ENCODE data around the gene TARBP2. TPM values are rescaled to one million over a fixed set of nuclear protein-coding genes. Genes with fewer than 3 reads are reported as not detected.
A peak's percentile ranks its signal among the peaks of the same experiment; 100 is the strongest.

Gene TARBP2
- total and polyA plus RNA-seq, 2 experiments from 2014 or later: 58.3 to 79.8 TPM

- no peaks in the 10 kb centered on the region for H3K4me1 ChIP-seq (ENCODE audit: low read depth)
- no peaks in the 10 kb centered on the region for H3K27me3 ChIP-seq
- no peak for DNase-seq (ENCODE audit: low read depth in 1 of 2, low spot score in 1 of 2)
- peaks cover 15% of the 10 kb centered on the region for H3K36me3 ChIP-seq
- H3K27ac ChIP-seq: no peak overlapping the region
- H3K9me3 ChIP-seq (ENCODE audit: low read depth): no peaks in the 10 kb centered on the region
- no peak overlapping the region for H3K4me3 ChIP-seq
- no peak for TF ChIP-seq CTCF (IDR thresholded peaks at IDR 0.05; ENCODE audit: low read depth, low read length)
Measured at GRCh38 chr12:53486736-53487487, 14.2 kb upstream of the TARBP2 start.

- no peak for TF ChIP-seq CTCF (IDR thresholded peaks at IDR 0.05; ENCODE audit: low read depth, low read length)
- Histone ChIP-seq H3K36me3 (peaks cover 10% of the 10 kb centered on the region), H3K27me3 (no peaks in the 10 kb centered on the region), H3K9me3 (ENCODE audit: low read depth) (no peaks in the 10 kb centered on the region), H3K27ac (peak overlapping the region; percentile 8), H3K4me1 (ENCODE audit: low read depth) (peaks cover 11% of the 10 kb centered on the region), H3K4me3 (no peak overlapping the region)
- no peak for DNase-seq (ENCODE audit: low read depth in 1 of 2, low spot score in 1 of 2)
Measured at GRCh38 chr12:53489242-53489864, 11.7 kb upstream of the TARBP2 start.

GRCh38 chr12:53492188-53492587 lies 8.9 kb upstream of the TARBP2 start:
- no peaks in the 10 kb centered on the region for H3K27me3 ChIP-seq
- peak in 1 of 2 donors; percentile 27 for DNase-seq (ENCODE audit: low read depth in 1 of 2, low spot score in 1 of 2)
- TF ChIP-seq CTCF (IDR thresholded peaks at IDR 0.05; ENCODE audit: low read depth, low read length): no peak

GRCh38 chr12:53492830-53493609 lies 8.1 kb upstream of the TARBP2 start:
- Histone ChIP-seq H3K27ac (peak overlapping the region; percentile 92), H3K4me3 (peak overlapping the region; percentile 35), H3K36me3 (no peaks in the 10 kb centered on the region), H3K27me3 (no peaks in the 10 kb centered on the region), H3K9me3 (ENCODE audit: low read depth) (no peaks in the 10 kb centered on the region), H3K4me1 (ENCODE audit: low read depth) (peaks cover 31% of the 10 kb centered on the region)
- TF ChIP-seq CTCF (IDR thresholded peaks at IDR 0.05; ENCODE audit: low read depth, low read length): no peak
- DNase-seq (ENCODE audit: low read depth in 1 of 2, low spot score in 1 of 2): peak; percentile 95 to 96

More at GRCh38 chr12:53492188-53492587, 8.9 kb upstream of the TARBP2 start:
- peak overlapping the region; percentile 35 for H3K4me3 ChIP-seq
- H3K4me1 ChIP-seq (ENCODE audit: low read depth): peaks cover 31% of the 10 kb centered on the region
- H3K27ac ChIP-seq: peak overlapping the region; percentile 92
- no peaks in the 10 kb centered on the region for H3K9me3 ChIP-seq (ENCODE audit: low read depth)
- H3K36me3 ChIP-seq: no peaks in the 10 kb centered on the region

- peaks cover 31% of the 10 kb centered on the region for H3K4me1 ChIP-seq (ENCODE audit: low read depth)
- peak overlapping the region; percentile 92 for H3K27ac ChIP-seq
- no peaks in the 10 kb centered on the region for H3K9me3 ChIP-seq (ENCODE audit: low read depth)
- peak overlapping the region; percentile 35 for H3K4me3 ChIP-seq
- no peak for TF ChIP-seq CTCF (IDR thresholded peaks at IDR 0.05; ENCODE audit: low read depth, low read length)
- no peaks in the 10 kb centered on the region for H3K27me3 ChIP-seq
- no peaks in the 10 kb centered on the region for H3K36me3 ChIP-seq
- DNase-seq (ENCODE audit: low read depth in 1 of 2, low spot score in 1 of 2): peak in 1 of 2 donors; percentile 36
Measured at GRCh38 chr12:53493610-53494391, 7.3 kb upstream of the TARBP2 start.
